Uterus (tissue), 2 donors: ENCODE results near the gene TRIM33.

Source experiments
- CTCF ChIP-seq, 4 experiments: fragments of 200-600 bp in 2 of 4; fragments of 450-650 bp in 2 of 4; sonication (generic) in 2 of 4; IDR thresholded peaks; one replicate each; pipeline ENCODE4 v1.5.1; 2016 to 2019; ENCODE audit warnings: antibody characterized with exemption in 4 of 4, mild to moderate bottlenecking in 2 of 4, moderate library complexity in 1 of 4
- POLR2A ChIP-seq, 2 donors: fragments of 450-650 bp; IDR thresholded peaks; one replicate each; pipeline ENCODE4 v1.6.1; 2016; ENCODE audit warnings: antibody characterized with exemption in 2 of 2, mild to moderate bottlenecking in 1 of 2, moderate library complexity in 1 of 2

- TF ChIP-seq POLR2A (IDR thresholded peaks at IDR 0.05) = no peak
- TF ChIP-seq CTCF (IDR thresholded peaks at IDR 0.05) = no peak
Observed at GRCh38 chr1:114535401-114535800, 24.4 kb upstream of the TRIM33 start.
